ENCODE data around the gene APLF.
A peak's percentile ranks its signal among the peaks of the same experiment; 100 is the strongest.
"Not testable (repeated sequence)": the region's sequence is repeated elsewhere in the genome, so short reads cannot be mapped to it uniquely, and the experiment has no call there.

Gene APLF

DNA sequence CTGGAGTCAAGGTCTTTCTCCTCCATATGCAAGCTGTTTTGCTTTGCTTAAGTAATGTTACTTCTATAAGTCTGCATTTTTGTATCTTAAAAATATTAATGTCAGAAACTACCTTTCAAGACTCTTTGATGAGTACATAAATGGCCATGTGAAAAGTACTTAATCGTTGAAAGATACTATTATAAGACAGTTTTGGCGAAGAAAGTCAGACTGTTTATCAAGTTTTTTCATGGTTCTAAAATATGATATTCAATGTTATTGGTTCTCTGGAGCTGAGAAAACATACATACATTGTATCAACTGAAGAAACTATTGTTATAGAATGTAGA, 25.4 kb upstream of the APLF start:
- no peak for DNase-seq

DNA sequence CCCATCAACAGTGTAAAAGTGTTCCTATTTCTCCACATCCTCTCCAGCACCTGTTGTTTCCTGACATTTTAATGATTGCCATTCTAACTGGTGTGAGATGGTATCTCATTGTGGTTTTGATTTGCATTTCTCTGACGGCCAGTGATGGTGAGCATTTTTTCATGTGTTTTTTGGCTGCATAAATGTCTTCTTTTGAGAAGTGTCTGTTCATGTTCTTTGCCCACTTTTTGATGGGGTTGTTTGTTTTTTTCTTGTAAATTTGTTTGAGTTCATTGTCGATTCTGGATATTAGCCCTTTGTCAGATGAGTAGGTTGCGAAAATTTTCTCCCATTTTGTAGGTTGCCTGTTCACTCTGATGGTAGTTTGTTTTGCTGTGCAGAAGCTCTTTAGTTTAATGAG, 21.0 kb upstream of the APLF start:
- DNase-seq: not testable (repeated sequence)

DNA sequence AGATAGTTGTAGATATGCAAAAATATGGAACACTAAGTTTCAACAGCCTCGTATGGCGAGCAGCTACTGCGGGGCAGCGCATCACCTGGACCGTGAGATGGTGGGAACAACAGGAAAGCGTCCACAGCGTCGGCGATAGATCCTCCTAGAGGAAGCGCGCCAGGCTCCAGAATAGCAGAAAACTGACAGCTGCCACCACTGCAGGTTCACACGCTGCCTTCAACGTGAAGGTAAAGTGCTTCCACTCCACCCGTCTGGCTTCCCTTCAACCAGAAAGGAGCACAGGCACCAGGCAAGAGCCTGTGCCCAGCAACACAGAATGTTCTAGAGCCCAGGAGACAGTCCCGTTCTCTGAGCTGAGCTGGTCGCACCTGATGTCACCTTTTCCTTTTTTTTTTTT, 20.3 kb upstream of the APLF start:
- DNase-seq: no peak

DNA sequence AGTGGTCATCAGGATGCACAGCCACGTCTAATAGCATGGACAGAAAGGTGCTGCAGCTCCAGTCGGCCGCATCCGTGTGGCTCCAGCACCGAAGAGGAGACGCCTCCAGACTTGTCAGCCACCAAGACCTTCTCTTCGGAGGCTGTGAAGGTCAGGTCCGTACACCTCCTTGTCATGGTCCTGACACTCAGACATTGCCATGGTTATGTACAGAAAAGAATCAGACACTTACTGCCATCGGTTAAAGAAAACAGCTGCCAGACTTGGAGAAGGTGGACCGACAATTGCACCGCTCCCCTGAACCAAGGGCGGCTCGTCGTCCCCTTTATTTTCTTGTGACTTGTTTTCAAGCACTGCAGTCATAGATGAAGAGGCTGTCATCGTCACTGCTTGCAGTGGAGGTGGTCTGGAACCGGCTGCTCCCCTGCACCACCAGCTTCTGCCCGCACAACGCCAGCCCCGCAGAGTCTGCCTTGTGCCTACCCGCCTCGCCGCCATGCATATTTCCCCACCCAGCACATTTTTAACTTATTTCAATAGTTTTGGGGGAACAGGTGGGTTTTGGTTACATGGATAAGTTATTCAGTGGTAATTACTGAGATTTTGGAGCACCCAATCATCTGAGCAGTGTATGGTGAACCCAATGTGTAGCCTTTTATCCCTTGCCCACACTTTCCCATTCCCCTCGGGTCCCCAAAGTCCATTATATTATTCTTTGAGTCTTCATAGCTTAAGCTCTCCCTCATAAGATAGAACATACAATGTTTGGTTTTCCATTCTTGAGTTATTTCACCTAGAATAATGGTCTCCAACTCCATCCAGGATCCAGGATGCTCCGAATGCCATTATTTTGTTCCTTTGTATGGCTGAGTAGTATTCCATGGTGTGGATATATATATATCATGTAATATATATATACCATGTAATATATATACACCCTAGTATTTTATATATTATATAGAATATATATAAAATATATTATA, 18.4 kb upstream of the APLF start:
- DNase-seq: no peak

DNA sequence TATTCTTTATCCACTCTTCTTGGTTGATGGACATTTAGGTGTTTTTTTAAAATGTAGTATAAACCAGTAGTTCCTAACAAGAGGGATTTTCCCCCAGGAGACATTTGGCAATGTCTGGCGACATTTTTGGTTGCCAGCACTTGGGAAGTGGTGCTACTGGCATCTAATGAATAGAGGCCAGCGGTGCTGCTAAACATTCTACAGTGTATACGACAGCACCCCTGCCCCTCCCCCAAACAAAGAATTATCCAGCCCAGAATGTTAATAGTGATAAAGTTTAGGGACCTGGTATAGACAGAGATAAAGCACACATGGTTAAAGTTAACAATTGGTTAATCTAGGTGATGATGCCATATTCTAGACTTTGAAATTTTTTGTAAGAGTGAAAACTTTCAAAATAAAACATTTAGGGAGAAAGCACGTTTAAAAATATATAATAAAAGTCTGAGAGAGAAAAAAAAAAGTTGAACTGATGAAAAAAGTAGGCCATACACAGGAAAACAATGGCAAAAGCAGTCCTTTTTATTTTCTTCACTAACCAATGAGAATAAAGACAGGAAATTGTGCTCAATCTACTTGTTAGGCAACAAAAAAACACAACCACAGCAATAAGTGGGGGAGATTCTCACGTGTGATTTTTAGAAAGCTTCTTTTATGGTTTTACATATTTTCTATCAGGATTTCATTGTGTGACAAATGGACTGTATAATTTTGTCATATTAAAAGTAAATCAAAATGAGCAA, 15.1 kb upstream of the APLF start:
- DNase-seq: no peak

DNA sequence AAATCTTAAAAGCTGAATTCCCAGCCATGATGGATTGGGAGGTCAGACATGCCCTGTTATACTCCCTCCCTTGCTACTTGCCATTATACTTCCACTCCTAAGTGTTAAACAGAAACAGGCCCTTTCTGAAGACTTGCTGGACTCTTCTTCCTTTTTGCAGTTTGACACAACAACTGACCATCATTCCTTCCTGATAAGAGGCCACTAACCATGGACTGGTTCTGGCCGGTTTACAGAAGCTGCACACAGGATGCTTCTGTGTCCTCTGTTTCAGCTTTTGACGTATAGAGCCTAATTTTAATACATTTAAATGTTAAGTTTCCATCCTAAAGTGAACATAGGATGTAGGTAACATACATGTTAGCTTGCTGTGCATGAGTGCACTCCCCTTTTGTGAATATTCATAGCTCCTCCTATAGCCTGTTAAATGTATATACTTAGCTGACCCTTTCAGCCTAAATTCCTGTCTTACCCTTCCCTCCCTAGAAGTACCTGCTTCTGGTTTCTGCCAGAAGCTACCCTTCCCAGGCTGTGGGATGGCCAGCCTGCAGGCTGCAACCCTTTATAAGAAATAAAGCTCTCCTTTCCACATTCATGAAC, 13.5 kb upstream of the APLF start:
- DNase-seq: no peak

DNA sequence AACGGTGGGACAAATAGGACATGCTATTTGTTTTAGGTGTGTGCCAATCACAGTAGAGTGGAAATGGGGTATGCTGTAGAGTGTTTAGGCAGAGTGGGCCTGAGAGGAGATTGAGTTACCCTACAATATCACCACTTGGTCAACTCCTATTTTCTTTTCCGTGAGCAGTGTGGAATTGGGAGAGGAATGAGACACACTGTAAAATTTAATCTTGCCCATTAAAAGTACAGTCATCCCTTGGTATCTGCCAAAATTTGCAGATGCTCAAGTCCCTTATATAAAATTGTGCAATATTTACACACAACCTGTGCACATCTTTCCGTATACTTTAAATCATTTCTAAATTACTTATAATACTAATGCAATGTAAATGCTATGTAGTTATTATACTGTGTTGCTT, 12.7 kb upstream of the APLF start:
- DNase-seq: no peak

DNA sequence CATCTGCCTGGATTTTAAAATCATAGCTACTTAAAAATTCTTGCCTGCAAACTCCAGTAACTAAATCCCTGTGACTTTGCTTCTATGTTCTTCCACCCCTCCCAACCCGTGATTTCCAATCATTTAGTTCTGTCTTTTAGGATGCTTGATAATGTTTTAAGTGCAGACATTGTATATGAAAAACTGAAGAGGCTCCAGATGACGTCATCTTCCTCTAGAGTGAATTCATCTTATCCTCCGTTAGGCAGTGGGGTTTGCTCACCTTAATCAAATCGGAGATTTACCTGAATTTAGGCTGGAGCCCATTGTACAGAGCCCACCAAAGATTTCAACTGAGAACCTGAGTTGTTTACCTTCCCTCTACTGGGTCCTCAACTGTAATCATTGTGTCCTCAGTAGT, 11.2 kb upstream of the APLF start:
- no peak for DNase-seq

DNA sequence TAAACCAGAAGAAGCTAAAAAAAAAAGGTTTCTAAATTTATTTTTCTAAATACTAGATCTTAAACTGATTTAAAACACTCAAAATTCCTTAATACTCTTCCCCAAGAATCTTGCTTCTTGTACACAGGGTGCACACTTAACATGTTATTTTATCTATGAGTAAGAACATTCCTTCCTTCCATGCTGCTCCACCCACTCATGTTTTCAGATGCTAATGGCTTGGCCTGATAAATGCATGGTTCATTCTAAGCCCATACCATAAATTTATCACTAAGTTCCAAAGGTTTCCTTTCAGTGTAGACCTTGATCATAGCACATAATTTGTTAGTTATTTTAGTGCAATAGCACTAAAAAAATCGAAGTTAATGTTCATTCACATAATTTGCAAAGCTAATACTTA, 8.4 kb upstream of the APLF start:
- DNase-seq: no peak

DNA sequence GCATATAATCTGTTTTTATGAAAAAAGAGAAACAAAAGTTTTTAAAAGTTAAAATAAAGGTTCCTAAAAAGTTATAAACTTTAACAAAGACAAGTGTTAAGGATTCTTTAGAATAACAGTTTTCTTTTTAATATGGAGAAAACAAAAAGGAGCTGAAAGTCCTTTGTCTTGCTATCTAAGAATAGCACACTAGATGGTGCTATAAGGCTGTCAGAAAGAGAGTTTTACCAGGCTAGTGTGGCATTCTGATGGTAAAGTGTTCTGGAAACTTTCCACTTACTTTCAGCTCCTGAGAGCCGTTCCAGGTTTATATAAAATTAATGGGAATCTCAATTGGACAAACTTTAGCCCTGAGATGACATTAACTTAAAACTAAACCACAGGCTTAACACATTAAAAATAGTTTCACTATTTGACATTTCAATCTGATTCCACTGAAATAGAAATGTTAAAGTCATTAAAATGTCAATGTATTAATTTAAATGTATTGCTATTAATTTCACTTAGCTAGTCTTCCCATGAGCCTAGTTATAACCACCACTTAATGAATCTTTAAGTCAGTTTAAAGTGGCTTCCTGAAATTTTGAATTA, 4.0 kb upstream of the APLF start:
- DNase-seq: peak; percentile 69

DNA sequence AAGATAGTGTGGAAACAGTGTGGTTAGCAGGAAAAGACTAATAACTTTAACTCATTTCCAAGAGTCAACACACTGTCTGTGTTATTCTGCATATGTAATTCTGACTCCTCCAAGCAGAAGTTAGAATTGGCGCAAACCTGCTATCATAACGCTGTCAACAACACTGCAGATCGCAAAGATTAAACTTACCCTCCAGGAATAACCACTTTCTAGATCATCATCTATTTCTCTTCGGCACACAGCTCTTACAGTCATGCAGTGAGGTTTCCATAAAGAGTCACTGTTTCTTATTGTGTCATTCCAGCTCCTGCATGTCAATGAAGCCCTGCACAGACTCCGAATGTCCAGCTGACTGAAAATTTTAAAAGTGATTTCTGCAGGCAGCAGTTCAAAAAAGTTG, 2.7 kb upstream of the APLF start:
- peak; percentile 50 for DNase-seq

DNA sequence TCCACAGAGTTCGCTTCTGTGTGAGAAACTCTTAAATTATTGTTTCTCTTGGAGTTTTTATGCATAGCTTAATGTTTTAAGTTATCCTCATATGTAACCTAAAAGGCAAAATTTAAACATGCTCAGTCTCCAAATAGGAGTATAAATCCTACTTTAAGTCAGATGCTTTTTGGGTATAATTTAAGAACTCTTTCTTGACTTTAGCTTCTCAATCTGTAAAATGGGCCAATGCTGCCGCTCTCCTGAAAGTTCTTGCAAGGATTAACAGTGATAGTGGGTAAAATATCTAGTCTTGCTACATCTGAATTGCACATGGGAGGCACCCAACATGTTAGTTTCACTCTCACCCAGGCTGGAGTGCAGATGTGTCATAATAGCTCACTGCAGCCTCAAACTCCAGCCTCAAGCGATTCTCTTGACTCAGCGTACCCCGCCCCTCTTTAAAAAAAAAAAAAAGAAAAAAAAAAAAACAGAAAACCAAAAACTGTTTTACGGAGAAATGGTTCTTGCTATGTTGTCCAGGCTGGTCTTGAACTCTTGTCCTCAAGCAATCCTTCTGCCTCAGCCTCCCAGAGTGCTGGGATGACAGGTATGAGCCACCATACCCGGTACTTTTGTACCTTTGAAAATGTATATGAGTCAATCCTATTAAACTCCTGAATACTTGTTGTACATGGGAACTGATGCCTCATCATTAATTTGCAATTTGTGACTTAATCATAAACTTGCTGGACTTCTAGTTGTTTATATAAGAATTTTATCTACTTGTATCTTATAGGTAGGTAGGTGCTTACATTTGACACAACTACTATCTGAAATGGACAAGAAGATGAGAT, 2.1 kb upstream of the APLF start:
- DNase-seq: peak; percentile 88

DNA sequence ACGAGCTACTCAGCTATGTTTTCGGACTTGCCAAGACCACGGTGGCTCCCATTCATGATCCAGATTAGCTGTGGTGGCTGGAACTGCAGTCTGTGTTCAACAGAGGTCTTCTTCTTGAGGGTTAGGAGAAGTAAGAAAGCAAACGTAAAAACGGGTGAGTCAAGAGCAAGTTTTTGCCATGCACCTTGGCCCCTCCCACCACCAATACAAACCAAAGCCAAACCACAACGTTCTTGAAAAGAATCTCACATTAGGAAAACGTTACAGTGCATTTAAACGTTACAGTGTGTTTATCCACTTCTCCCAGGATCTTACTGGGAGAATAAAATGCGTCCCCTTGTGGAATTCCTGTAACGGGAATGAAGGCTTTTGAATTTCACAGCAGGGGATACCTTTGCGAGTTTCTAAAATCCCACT, 1.0 kb upstream of the APLF start:
- DNase-seq: peak; percentile 79

DNA sequence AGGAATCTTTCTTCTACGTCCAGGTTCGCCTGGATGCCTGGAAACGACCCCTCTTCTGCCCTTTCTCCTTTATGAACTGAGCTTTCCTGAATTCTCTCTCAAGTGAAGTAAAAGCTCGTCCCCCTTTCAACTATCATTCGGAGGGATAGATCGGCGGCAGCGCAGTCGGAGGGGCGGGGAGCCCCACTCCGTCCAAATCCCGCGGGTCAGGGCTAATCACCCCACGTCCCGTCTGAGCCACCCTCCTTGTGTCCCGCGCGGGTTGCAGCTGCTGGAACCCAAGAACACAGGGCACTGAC, 658 bp upstream of the APLF start:
- no peak for DNase-seq

DNA sequence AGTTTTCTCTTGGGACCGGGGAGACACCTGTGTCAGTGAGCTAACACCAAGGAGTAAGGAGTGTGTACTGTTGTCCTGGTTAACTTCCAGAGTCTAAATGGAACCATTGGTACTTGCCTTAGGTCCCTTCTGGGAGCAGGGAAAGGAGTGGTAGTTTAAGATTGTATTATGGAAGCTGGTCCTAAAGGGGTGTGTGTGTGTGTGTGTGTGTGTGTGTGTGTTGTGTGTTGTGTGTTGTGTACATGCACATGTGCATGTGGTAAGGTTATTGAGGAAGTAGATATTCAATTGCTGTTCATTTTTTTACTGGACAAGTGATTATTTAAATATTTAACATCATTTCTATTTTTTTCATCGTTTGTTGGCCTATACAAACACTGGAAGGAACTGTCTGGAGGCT, 1.4 kb downstream of the APLF start:
- no peak for DNase-seq

DNA sequence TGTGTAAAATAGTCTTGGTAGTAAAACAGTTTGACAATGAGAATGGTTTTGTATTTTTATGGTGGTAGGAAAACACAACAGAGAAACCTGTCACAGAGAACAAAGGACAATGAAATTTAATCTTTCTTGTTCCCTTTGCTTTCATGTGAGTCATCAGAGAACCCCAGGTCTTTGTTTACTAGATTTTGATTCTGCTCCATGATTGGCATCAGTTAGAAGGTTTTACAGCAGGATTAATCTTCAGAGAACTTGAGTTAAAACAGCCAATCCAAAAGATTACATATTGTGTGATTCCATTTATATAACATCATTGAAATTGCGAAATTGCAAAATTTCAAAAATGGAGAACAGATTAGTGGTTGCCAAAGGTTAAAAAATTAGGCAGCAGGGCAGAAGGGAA, 2.5 kb downstream of the APLF start:
- no peak for DNase-seq

DNA sequence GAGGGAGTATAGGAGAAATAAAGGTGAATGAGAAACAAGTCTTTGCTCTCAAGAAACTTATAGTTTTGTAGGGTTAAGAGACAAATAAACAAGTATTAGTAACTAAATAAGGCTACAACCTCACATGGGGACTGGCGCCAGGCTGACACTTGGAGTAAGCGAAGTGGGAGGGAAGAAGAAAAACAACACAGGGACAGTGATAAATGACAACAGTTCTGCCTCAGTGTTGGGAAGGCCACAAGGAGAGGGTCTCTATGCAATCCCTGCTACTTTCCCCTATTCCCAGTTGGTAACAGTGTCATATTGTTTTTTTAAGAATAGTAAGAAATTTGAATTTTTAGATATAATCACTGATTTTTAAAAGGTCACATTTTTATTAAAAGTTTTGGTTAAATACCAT, 4.0 kb downstream of the APLF start:
- no peak for DNase-seq

DNA sequence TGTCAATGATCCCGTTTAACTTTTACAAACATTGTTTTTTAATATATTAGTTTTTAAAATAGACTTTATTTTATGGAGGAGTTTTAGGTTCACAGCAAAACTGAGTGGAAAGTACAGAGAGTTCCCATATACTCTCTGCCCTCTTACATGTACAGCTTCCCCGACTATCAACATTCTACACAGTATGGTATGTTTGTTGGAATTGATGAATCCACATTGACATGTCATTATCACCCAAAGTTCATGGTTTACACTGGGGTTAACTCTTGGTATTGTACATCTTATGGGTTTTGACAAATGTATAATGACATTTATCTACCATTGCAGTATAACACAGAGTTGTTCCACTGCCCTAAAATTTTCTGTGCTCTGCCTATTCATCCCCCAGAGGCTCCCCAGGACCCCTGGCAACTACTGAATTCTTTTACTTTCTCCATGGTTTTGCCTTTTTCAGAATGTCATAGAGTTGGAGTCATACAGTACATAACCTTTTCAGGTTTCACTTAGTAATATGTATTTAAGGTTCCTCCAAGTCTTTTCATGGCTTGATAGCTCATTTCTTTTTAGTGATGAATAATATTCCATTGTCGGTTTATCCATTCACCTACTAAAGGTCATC, 5.5 kb downstream of the APLF start:
- no peak for DNase-seq

DNA sequence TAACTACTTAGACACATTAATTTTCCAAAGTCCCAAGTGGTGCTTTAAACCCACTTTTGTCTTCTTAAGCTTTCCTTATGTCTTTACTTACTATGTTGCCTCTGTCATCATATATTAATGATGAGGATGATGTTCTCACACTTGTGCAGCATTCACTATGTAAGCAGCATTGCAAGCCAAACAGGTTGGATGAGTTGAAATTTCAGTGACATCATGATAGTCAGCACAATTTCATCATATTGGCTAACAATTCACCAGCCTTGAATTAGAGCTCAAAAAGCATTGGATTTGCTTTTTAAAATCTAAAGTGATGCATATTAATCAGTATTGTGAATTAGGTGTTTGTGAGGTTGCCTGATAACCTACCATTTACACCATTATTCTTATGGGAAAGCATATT, 7.7 kb downstream of the APLF start:
- DNase-seq: no peak

DNA sequence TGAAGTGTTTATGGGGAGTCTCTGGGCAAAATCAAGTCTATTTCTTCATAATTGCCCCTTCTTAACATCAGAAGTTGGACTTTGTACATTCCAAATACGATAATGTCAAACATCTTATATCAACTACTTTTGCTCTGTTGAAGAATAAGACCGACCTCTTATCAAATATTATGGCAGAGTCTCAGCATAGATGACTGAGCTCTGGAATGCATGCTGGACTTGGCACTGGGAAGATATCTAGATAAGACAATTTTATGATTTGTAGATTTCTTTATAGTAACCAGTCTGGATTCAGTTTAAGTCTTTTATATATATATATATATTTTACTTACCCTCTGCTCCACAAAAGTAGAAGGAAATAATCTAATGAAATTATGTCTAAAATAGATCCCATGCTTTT, 8.2 kb downstream of the APLF start:
- DNase-seq: no peak

DNA sequence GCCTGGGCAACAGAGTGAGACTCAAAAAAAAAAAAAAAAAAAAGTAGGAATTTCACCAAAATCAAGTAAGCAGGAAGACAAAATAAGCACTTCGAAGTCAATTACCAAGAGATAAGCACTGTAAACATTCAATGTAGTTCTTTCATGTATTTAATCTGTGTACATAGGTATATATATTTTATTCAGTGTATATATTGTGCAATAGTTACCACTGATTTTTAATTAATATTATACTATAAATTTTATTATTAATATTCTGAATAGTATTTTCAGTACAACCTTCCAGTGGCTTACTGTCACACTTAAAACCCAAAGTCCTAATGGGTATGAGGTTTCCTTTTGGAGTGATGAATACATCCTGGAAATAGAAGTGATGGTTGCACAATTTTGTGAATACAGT, 9.1 kb downstream of the APLF start:
- DNase-seq: no peak

DNA sequence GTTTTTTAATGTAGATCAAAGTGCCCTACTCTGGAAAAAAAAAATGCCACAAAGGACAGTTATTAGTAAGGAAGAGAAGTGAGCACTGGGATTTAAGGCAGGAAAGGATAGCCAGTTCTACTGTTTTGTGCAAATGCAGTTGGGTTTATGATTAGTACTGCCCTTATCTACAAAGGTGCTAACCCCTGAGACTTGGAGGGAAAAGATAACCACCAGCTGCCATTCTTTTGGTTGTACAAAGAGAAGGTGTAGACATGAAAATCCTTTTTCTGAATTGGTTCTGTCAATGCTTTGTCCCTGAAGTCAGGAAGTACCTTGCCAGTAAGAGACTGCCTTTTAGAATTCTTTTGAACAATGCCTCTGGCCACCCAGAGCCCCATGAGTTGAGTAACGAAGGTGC, 11.3 kb downstream of the APLF start:
- DNase-seq: no peak

Measured in activated CD4-positive, alpha-beta T cell treated with anti-CD3 and anti-CD28 coated beads, Interleukin-10, Interleukin-2, amounts not matched to agents 100 ng/mL and 50 ng/mL, durations not matched to agents 16 hours and 8 hours (primary cell).